ENCODE measurements around the gene BRD3. TPM values are rescaled to one million over a fixed set of nuclear protein-coding genes. Genes with fewer than 3 reads are reported as not detected.
A peak's percentile ranks its signal among the peaks of the same experiment; 100 is the strongest.

Gene BRD3
- total RNA-seq, 2 experiments from 2014 or later, result 33.3 to 43.5 TPM

GRCh38 chr9:133997584-133997983 is 70.2 kb downstream of the BRD3 start:
- H3K27me3 Mint-ChIP-seq, result no peaks in the 10 kb centered on the region
- no peak overlapping the region for H3K4me3 Mint-ChIP-seq
- ATAC-seq (no peak), DNase-seq (no peak)
- no peaks in the 10 kb centered on the region for H3K9me3 Mint-ChIP-seq (ENCODE audit: low read depth)
- H3K36me3 Mint-ChIP-seq, result no peaks in the 10 kb centered on the region
- H3K27ac Mint-ChIP-seq, result no peak overlapping the region
- H3K4me1 Mint-ChIP-seq, result peaks cover 2% of the 10 kb centered on the region
- CTCF ChIA-PET, result no interaction called here

GRCh38 chr9:133996531-133997520 is 71.0 kb downstream of the BRD3 start:
- H3K4me3 Mint-ChIP-seq, result no peak overlapping the region
- DNase-seq (no peak), ATAC-seq (no peak)
- CTCF ChIA-PET, result interaction anchor here (4.3 kb wide), 1 partner anchor 215 kb away, joined by 109 read pairs; no protein-coding TSS in a partner anchor
- no peaks in the 10 kb centered on the region for H3K36me3 Mint-ChIP-seq
- H3K9me3 Mint-ChIP-seq (ENCODE audit: low read depth), result no peaks in the 10 kb centered on the region
- no peak overlapping the region for H3K27ac Mint-ChIP-seq
- no peaks in the 10 kb centered on the region for H3K27me3 Mint-ChIP-seq
- H3K4me1 Mint-ChIP-seq, result peaks cover 2% of the 10 kb centered on the region

- no peak overlapping the region for H3K27ac Mint-ChIP-seq
- peaks cover 9% of the 10 kb centered on the region for H3K27me3 Mint-ChIP-seq
- CTCF ChIA-PET, result interaction anchor here (0.9 to 4.3 kb wide), 16 partner anchors 10 to 345 kb away, joined by 3 to 109 read pairs (median 7); partner anchors contain the start of gene BRD3OS
- H3K36me3 Mint-ChIP-seq, result no peaks in the 10 kb centered on the region
- no peak for DNase-seq
- H3K9me3 Mint-ChIP-seq (ENCODE audit: low read depth), result no peaks in the 10 kb centered on the region
- peaks cover 2% of the 10 kb centered on the region for H3K4me1 Mint-ChIP-seq
- no peak for ATAC-seq
- H3K4me3 Mint-ChIP-seq, result no peak overlapping the region
Measured at GRCh38 chr9:133995012-133995896, 72.6 kb downstream of the BRD3 start.

GRCh38 chr9:133994353-133995011 is 73.3 kb downstream of the BRD3 start:
- Mint-ChIP-seq H3K27me3 (peaks cover 15% of the 10 kb centered on the region), H3K4me3 (no peak overlapping the region), H3K9me3 (ENCODE audit: low read depth) (no peaks in the 10 kb centered on the region), H3K27ac (no peak overlapping the region), H3K4me1 (peaks cover 2% of the 10 kb centered on the region), H3K36me3 (no peaks in the 10 kb centered on the region)
- CTCF ChIA-PET, result interaction anchor here (0.6 to 4.3 kb wide), 31 partner anchors 8 to 462 kb away, joined by 3 to 109 read pairs (median 4); partner anchors contain the start of gene BRD3OS
- ATAC-seq, result peak; percentile 52
- DNase-seq, result peak; percentile 79

GRCh38 chr9:133993635-133994253 is 74.1 kb downstream of the BRD3 start:
- Mint-ChIP-seq H3K27ac (no peak overlapping the region), H3K4me1 (peaks cover 2% of the 10 kb centered on the region), H3K27me3 (peaks cover 15% of the 10 kb centered on the region), H3K36me3 (no peaks in the 10 kb centered on the region), H3K4me3 (peak overlapping the region; percentile 40), H3K9me3 (ENCODE audit: low read depth) (no peaks in the 10 kb centered on the region)
- ATAC-seq (no peak), DNase-seq (no peak)
- CTCF ChIA-PET, result interaction anchor here (0.6 to 4.3 kb wide), 33 partner anchors 9 to 461 kb away, joined by 3 to 109 read pairs (median 4); partner anchors contain the start of gene BRD3OS

GRCh38 chr9:133992780-133993634 is 74.8 kb downstream of the BRD3 start:
- peak; percentile 81 for ATAC-seq
- peaks cover 2% of the 10 kb centered on the region for H3K4me1 Mint-ChIP-seq
- H3K9me3 Mint-ChIP-seq (ENCODE audit: low read depth), result no peaks in the 10 kb centered on the region
- CTCF ChIA-PET, result interaction anchor here (0.7 to 4.3 kb wide), 23 partner anchors 10 to 461 kb away, joined by 3 to 109 read pairs (median 4); partner anchors contain the start of gene BRD3OS
- H3K27ac Mint-ChIP-seq, result no peak overlapping the region
- no peaks in the 10 kb centered on the region for H3K36me3 Mint-ChIP-seq
- H3K27me3 Mint-ChIP-seq, result peaks cover 15% of the 10 kb centered on the region
- peak overlapping the region; percentile 45 for H3K4me3 Mint-ChIP-seq
- DNase-seq, result peak; percentile 77

GRCh38 chr9:133991964-133992779 is 75.7 kb downstream of the BRD3 start, which contains the start of gene VAV2:
Gene VAV2 (minus strand): TSS chr9:133992324. CDS start chr9:133992278, 46 bp downstream.
- Mint-ChIP-seq H3K9me3 (ENCODE audit: low read depth) (no peaks in the 10 kb centered on the region), H3K4me3 (peak within 1 kb of the TSS; percentile 45), H3K4me1 (peaks cover 2% of the 10 kb centered on the region), H3K36me3 (no peaks in the 10 kb centered on the region), H3K27ac (no peak within 1 kb of the TSS), H3K27me3 (peaks cover 15% of the 10 kb centered on the region)
- ATAC-seq (peak; percentile 59), DNase-seq (peak; percentile 57)
- CTCF ChIA-PET, result interaction anchor here (1.1 to 4.3 kb wide), 3 partner anchors 107 to 211 kb away, joined by 3 to 109 read pairs (median 62); no protein-coding TSS in a partner anchor

GRCh38 chr9:133991214-133991921 is 76.5 kb downstream of the BRD3 start:
- no peak overlapping the region for H3K27ac Mint-ChIP-seq
- H3K36me3 Mint-ChIP-seq, result no peaks in the 10 kb centered on the region
- H3K4me3 Mint-ChIP-seq, result no peak overlapping the region
- ATAC-seq (no peak), DNase-seq (no peak)
- H3K27me3 Mint-ChIP-seq, result peaks cover 15% of the 10 kb centered on the region
- CTCF ChIA-PET, result interaction anchor here (1.3 kb wide), 1 partner anchor 198 kb away, joined by 3 read pairs; no protein-coding TSS in a partner anchor
- peaks cover 2% of the 10 kb centered on the region for H3K4me1 Mint-ChIP-seq
- H3K9me3 Mint-ChIP-seq (ENCODE audit: low read depth), result no peaks in the 10 kb centered on the region

GRCh38 chr9:133990366-133991213 is 77.2 kb downstream of the BRD3 start:
- H3K36me3 Mint-ChIP-seq, result no peaks in the 10 kb centered on the region
- no peak overlapping the region for H3K27ac Mint-ChIP-seq
- no peak for ATAC-seq
- H3K4me1 Mint-ChIP-seq, result peaks cover 2% of the 10 kb centered on the region
- H3K9me3 Mint-ChIP-seq (ENCODE audit: low read depth), result no peaks in the 10 kb centered on the region
- CTCF ChIA-PET, result interaction anchor here (1.3 kb wide), 1 partner anchor 197 kb away, joined by 3 read pairs; no protein-coding TSS in a partner anchor
- DNase-seq, result no peak
- peaks cover 15% of the 10 kb centered on the region for H3K27me3 Mint-ChIP-seq
- H3K4me3 Mint-ChIP-seq, result no peak overlapping the region

Measured in activated CD8-positive, alpha-beta memory T cell treated with anti-CD3 and anti-CD28 coated beads, Interleukin-2, amount 10 ng/mL, durations not matched to agents 7 days and 5 days (primary cell).